Keratinocyte (primary cell): ENCODE results near the gene TMEM135. TPM values are rescaled to one million over a fixed set of nuclear protein-coding genes. Genes with fewer than 3 reads are reported as not detected.

ENCODE experiments used
- DNase-seq: peaks from one replicate; pipeline ENCODE4 v3.0.0-alpha.2; 2011; ENCODE audit warnings: low read depth, missing footprints, low spot score
- FAIRE-seq: peaks from 2 replicates; lab custom pipeline; 2011; peaks lifted over from hg19 to GRCh38; lab: Jason Lieb, UNC
- H2AFZ ChIP-seq: 2 replicates; pipeline ENCODE4 v1.6.0; 2012; ENCODE audit warnings: low read length, control low read depth, inconsistent platforms; ENCODE audit not compliant: control insufficient read depth
- H3K27ac ChIP-seq: 2 replicates; pipeline ENCODE4 v1.5.1; 2011; ENCODE audit warnings: low read length; ENCODE audit not compliant: control insufficient read depth, insufficient read depth
- H3K27me3 ChIP-seq: 3 replicates; pipeline ENCODE4 v1.6.0; 2011; ENCODE audit warnings: low read length; ENCODE audit not compliant: control insufficient read depth, insufficient read depth; ENCODE audit errors: extremely low read depth
- H3K36me3 ChIP-seq, 2 experiments: 2 replicates in 1 of 2; 3 replicates in 1 of 2; pipeline ENCODE4 v1.5.1; 2011; ENCODE audit warnings: low read length in 2 of 2, mild to moderate bottlenecking in 1 of 2; ENCODE audit not compliant: control insufficient read depth in 2 of 2, insufficient read depth in 2 of 2; ENCODE audit errors: extremely low read depth in 1 of 2
- H3K4me1 ChIP-seq: 3 replicates; pipeline ENCODE4 v1.5.1; 2011; ENCODE audit warnings: low read length; ENCODE audit not compliant: control insufficient read depth, insufficient read depth; ENCODE audit errors: extremely low read depth
- H3K4me2 ChIP-seq: 3 replicates; pipeline ENCODE4 v1.6.0; 2011; ENCODE audit warnings: low read depth, low read length; ENCODE audit not compliant: control insufficient read depth, insufficient read depth; ENCODE audit errors: extremely low read depth
- H3K4me3 ChIP-seq, 3 experiments: fragments of 200-600 bp in 1 of 3; sonication (generic) in 1 of 3; 2 replicates in 2 of 3; 3 replicates in 1 of 3; pipeline ENCODE4 v1.5.1; 2011 to 2016; ENCODE audit warnings: low read length in 3 of 3, mild to moderate bottlenecking in 3 of 3, control low read depth in 2 of 3, inconsistent platforms in 1 of 3, low read depth in 1 of 3, mixed read lengths in 1 of 3, mixed run types in 1 of 3, moderate library complexity in 1 of 3; ENCODE audit not compliant: control insufficient read depth in 2 of 3, insufficient read depth in 2 of 3; ENCODE audit errors: extremely low read depth in 1 of 3
- H3K79me2 ChIP-seq: 2 replicates; pipeline ENCODE4 v1.6.0; 2012; ENCODE audit warnings: low read length; ENCODE audit not compliant: control insufficient read depth, insufficient read depth
- H3K9ac ChIP-seq: 3 replicates; pipeline ENCODE4 v1.6.0; 2011; ENCODE audit warnings: low read length; ENCODE audit not compliant: control insufficient read depth, insufficient read depth; ENCODE audit errors: extremely low read depth
- H3K9me1 ChIP-seq: 3 replicates; pipeline ENCODE4 v1.6.0; 2011; ENCODE audit warnings: low read length; ENCODE audit not compliant: control insufficient read depth, insufficient read depth; ENCODE audit errors: extremely low read depth
- H3K9me3 ChIP-seq: 2 replicates; pipeline ENCODE4 v1.5.1; 2012; ENCODE audit warnings: low read depth, low read length; ENCODE audit not compliant: control insufficient read depth
- H4K20me1 ChIP-seq: 3 replicates; pipeline ENCODE4 v1.6.0; 2011; ENCODE audit warnings: low read length; ENCODE audit not compliant: control insufficient read depth, insufficient read depth; ENCODE audit errors: extremely low read depth
- EZH2 ChIP-seq: IDR thresholded peaks from one replicate; pipeline ENCODE4 v1.6.1; 2012; ENCODE audit warnings: inconsistent platforms, mild to moderate bottlenecking, low read length, moderate library complexity
- dilution Hi-C: fragments of 300-500 bp; cut with MboI; formaldehyde crosslinking; loops from one replicate; pipeline ENCODE4 v1.7.0; 2020; ENCODE audit warnings: low sequenced_read_pairs; ENCODE audit not compliant: extremely low pct_ligation_motif_present
- polyA plus RNA-seq, 5 experiments: library from polyadenylated mRNA; depleted of rRNA in 3 of 5; stranded (reverse) in 3 of 5; stranded (forward) in 1 of 5; unstranded in 1 of 5; fragments of >200 nt; gene quantifications; 1 replicate in 1 of 5; 2 replicates in 3 of 5; 3 replicates in 1 of 5; pipeline versions ENCODE4 v1.2.1 to v1.2.3, GENCODE V29; 2011 to 2012; ENCODE audit warnings: missing spikeins in 2 of 5, low read depth in 1 of 5, low replicate concordance in 1 of 5
- TF ChIP-seq, protein P1 (sequence below), 3 experiments: IDR thresholded peaks in 1 of 3; conservative IDR thresholded peaks in 1 of 3; optimal IDR thresholded peaks in 1 of 3; 2 replicates in 2 of 3; 3 replicates in 1 of 3; pipeline versions ENCODE3 to v1.5.1; 2011; ENCODE audit warnings: low read length in 3 of 3, mild to moderate bottlenecking in 3 of 3, moderate library complexity in 2 of 3, control low read depth in 1 of 3, inconsistent platforms in 1 of 3; ENCODE audit not compliant: insufficient read depth in 2 of 3; ENCODE audit errors: extremely low read depth in 1 of 3

Gene TMEM135
- polyA plus RNA-seq, 1 donor (not counting 4 experiments of a cell fraction or from before 2014, with no cell fraction given): 15.0 TPM

DNA sequence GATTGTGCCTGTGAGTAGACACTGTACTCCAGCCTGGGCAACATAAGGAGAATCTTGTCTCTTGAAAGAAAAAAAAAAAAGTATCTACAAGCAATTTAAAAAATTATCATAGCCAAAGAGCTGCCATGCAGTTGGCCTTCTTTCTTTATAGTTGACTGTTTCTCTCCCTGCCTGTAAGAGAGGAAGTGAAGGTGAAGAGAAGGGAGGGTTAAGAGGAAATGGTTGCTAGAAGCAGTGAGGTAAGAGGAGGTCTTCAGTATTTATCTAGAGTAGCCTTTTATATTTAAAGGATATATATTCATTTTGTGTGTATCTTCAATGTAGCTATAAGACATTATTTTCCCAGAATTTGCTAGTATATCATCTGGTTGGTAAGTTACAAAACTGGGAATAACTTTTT, 217.9 kb downstream of the TMEM135 start:
- Histone ChIP-seq H3K79me2 (no peaks in the 10 kb centered on the region), H4K20me1 (no peaks in the 10 kb centered on the region), H3K4me2 (no peak overlapping the region), H3K27me3 (no peaks in the 10 kb centered on the region), H3K4me3 (no peak overlapping the region), H3K4me1 (no peaks in the 10 kb centered on the region), H3K9ac (no peak overlapping the region), H3K27ac (no peak overlapping the region), H3K36me3 (no peaks in the 10 kb centered on the region), H3K9me3 (no peaks in the 10 kb centered on the region), H3K9me1 (no peaks in the 10 kb centered on the region), H2AFZ (no peak overlapping the region)
- FAIRE-seq: no peak
- TF ChIP-seq, protein P1, sequence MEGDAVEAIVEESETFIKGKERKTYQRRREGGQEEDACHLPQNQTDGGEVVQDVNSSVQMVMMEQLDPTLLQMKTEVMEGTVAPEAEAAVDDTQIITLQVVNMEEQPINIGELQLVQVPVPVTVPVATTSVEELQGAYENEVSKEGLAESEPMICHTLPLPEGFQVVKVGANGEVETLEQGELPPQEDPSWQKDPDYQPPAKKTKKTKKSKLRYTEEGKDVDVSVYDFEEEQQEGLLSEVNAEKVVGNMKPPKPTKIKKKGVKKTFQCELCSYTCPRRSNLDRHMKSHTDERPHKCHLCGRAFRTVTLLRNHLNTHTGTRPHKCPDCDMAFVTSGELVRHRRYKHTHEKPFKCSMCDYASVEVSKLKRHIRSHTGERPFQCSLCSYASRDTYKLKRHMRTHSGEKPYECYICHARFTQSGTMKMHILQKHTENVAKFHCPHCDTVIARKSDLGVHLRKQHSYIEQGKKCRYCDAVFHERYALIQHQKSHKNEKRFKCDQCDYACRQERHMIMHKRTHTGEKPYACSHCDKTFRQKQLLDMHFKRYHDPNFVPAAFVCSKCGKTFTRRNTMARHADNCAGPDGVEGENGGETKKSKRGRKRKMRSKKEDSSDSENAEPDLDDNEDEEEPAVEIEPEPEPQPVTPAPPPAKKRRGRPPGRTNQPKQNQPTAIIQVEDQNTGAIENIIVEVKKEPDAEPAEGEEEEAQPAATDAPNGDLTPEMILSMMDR (optimal IDR thresholded peaks at IDR 0.05 in 1 of 3, IDR thresholded peaks at IDR 0.05 in 1 of 3, conservative IDR thresholded peaks at IDR 0.05 in 1 of 3; ENCODE audit: extremely low read depth in 1 of 3, insufficient read depth in 2 of 3, low read length in 3 of 3): no peak
- TF ChIP-seq EZH2: no peak
- DNase-seq: no peak
- dilution Hi-C loops: no loop called here

DNA sequence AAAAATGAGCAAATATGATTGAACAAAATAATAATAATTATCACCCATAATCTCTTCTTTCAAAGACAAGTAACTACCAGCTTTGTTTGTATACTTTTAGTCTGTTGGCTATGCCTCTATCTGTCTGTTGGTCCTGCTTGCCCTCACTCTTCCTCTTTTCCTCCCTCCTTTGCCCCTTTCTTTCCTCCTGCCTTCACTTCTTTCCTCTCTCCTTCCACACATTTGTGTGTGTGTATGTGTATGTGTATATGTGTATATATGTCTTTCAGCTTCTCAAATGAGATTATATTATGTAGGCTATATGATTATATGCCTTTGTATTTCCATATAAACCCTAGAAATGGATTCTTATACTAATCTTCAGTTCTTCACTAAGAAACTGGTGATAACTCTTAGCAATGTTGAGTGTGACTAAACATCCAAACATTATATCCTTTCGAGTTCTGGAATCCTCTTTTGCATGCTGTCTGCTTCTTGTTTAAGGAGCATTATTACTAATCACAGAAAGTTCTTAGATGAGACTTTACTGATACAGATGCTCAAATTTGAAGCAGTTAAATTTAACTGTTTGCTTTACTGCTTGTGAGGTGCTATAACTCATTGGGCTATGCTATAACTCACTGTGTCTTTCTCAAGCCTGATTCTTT, 219.1 kb downstream of the TMEM135 start:
- H3K4me2 ChIP-seq: no peak overlapping the region
- no peaks in the 10 kb centered on the region for H3K9me3 ChIP-seq
- H3K27ac ChIP-seq: no peak overlapping the region
- no peak for TF ChIP-seq EZH2
- TF ChIP-seq, protein P1 (optimal IDR thresholded peaks at IDR 0.05 in 1 of 3, IDR thresholded peaks at IDR 0.05 in 1 of 3, conservative IDR thresholded peaks at IDR 0.05 in 1 of 3; ENCODE audit: extremely low read depth in 1 of 3, insufficient read depth in 2 of 3, low read length in 3 of 3): no peak
- no peak overlapping the region for H3K4me3 ChIP-seq
- H3K4me1 ChIP-seq: no peaks in the 10 kb centered on the region
- DNase-seq (no peak), FAIRE-seq (no peak)
- H3K27me3 ChIP-seq: no peaks in the 10 kb centered on the region
- no peaks in the 10 kb centered on the region for H3K9me1 ChIP-seq
- H3K9ac ChIP-seq: no peak overlapping the region
- no peaks in the 10 kb centered on the region for H4K20me1 ChIP-seq
- no peaks in the 10 kb centered on the region for H3K36me3 ChIP-seq
- H2AFZ ChIP-seq: no peak overlapping the region
- no peaks in the 10 kb centered on the region for H3K79me2 ChIP-seq
- dilution Hi-C loops: no loop called here
